HL-60/S4 treated with phorbol 12-myristate 13-acetate at 8.2 ng/mL for 4 days and 3 days (cell line): ENCODE results near the gene CACFD1.
"Not testable (repeated sequence)": the region's sequence is repeated elsewhere in the genome, so short reads cannot be mapped to it uniquely, and the experiment has no call there.

Source experiments
- in situ Hi-C: fragments of 300-500 bp; cut with MboI; formaldehyde crosslinking; loops from 2 replicates; pipeline ENCODE4 v1.15.0; 2022; ENCODE audit warnings: low sequenced_read_pairs

The CACFD1 gene

DNA sequence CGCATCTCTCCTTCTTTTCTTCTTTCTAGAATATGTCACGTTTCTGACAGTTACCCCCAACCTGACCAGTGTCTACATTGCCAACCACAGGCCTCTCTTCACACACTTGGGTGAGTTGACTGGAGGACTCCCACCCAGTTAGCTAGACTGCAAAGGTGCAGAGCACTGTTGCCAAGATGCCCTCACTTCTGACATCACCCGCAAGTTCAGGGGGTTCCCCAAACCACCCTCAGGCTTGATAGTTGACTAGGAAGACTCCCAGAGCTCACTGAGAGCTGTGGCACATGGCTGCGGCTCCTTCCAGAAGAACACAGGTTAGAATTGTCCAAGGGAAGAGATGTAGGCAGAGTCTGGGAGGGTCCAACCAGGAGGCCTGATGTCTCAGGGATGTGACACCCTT, 20.4 kb upstream of the CACFD1 start:
- in situ Hi-C loops: no loop called here

DNA sequence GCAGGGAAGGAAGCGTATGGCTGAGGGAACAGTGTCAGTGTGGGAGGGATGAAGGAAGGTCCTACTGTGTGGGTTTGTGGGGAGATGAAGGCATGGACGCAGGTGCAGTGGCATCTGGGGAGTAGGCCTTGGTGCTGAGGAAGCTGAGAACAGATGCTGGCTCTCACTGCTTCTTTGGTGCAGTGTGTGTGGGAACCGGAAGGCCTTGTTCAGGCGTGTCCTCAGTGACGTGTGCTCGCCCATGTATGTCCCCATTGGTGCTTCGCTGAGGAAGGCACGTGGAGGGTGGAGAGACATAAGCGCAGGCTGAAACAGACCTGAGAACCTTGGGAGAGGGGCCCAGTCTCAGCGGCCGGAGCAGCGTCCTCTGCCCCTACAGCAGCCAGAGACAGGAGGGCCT, 18.9 kb upstream of the CACFD1 start:
- in situ Hi-C loops: no loop called here

DNA sequence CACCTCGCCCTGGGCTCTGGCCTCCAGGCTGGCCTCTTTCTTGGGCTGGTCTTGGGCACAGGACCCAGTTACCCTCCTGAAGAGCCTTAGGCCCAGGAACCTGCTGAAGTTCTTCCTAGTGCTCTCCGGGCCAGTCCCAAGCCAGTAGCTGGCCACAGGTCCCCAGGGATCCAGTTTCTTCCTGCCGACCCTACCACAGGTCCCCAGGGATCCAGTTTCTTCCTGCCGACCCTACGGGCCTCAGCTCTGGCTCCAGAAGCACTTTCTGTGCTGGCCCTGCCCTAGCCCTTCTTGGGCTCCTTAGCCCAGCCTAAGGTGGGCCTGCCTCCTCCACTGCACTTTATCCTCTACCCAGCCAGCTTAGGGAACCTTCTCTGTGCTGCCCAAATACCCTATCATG, 18.2 kb upstream of the CACFD1 start:
- in situ Hi-C loops: no loop called here

DNA sequence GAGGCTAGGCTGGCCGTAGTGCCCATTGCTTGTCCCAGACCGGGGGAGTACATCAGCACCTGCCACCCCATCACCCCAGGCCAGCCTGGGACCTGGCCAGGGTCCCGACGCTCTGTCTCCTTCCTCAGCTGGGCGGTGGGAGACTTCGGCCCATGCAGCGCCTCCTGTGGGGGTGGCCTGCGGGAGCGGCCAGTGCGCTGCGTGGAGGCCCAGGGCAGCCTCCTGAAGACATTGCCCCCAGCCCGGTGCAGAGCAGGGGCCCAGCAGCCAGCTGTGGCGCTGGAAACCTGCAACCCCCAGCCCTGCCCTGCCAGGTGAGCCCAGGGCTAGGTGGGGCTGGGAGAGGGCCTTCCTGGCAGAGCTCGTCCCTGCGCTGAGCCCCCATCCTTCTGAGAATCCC, 16.5 kb upstream of the CACFD1 start:
- in situ Hi-C loops: no loop called here

DNA sequence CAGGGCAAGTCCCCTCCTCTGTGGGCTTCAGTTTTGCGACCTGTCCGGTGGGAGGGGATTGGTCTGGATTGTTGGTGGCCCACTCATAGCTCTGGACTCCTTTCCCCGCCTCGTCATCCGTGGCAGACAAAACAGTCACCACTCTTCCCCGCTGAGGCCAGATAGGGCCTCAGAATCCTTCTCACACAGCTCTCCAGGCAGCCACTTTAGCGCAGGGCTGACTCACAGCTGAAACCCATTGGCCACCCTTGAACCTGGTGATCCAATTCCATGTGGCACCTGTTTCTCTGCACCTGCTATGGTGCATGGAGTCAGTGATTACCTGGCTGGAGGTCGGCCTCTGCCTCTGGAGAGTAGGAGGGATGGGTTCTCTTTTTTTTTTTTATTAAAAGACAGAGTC, 15.8 kb upstream of the CACFD1 start:
- in situ Hi-C loops: no loop called here

DNA sequence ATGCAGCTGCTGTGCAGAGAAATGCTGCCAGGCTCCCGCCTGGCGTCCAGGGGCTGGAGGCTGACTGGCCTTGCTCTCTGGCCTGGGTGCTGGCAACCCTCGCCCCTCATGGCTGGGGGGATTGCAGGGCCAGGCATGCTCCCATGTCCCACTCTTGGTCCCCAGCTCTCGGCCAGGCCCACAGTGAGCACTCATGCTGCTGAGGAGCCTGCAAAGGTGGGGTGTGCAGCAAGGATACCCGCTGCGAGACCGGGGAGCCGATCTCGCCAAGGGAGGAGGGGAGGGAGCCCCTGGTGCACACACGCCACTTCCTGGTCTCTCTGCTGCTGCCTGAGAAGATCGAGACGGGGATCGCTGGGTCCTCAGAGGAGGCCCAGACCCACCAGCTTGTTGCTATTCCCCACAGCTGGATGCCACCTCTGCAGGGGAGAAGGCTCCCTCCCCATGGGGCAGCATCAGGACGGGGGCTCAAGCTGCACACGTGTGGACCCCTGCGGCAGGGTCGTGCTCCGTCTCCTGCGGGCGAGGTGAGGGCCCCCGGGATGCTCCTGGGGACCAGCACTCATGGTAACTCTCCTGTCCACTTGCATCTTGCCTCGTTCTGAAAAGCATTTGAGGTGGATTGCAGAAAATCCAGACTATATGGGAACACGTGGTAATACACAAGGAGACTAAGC, 14.3 kb upstream of the CACFD1 start:
- in situ Hi-C loops: no loop called here

DNA sequence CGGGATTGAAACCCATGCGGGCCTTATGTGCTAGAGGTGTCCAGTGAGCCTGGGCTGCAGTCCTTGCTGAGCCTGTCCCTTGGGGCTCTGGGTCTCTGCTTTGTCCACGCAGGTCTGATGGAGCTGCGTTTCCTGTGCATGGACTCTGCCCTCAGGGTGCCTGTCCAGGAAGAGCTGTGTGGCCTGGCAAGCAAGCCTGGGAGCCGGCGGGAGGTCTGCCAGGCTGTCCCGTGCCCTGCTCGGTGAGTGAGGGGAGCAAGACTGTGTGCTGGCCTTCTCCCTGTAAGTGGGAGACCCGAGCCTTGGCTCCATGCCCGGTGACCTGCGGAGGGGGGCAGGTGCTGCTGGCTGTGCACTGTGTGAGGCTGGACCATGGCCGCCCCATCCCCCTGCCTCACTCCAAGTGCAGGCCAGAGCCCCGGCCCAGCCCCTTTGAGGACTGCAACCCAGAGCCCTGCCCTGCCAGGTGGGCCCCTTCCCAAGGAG, 11.2 kb upstream of the CACFD1 start:
- in situ Hi-C loops: no loop called here

DNA sequence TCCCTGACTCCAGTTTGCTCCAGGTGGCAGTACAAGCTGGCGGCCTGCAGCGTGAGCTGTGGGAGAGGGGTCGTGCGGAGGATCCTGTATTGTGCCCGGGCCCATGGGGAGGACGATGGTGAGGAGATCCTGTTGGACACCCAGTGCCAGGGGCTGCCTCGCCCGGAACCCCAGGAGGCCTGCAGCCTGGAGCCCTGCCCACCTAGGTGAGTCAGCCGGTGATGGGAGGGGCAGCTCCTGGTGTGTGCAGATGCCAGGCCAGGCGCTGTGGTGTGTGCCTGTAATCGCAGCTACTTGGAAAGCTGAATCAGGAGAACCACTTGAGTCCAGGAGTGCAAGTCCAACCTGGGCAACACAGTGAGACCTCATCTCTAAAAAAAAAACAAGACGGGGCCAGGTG, 10.0 kb upstream of the CACFD1 start:
- in situ Hi-C loops: no loop called here

DNA sequence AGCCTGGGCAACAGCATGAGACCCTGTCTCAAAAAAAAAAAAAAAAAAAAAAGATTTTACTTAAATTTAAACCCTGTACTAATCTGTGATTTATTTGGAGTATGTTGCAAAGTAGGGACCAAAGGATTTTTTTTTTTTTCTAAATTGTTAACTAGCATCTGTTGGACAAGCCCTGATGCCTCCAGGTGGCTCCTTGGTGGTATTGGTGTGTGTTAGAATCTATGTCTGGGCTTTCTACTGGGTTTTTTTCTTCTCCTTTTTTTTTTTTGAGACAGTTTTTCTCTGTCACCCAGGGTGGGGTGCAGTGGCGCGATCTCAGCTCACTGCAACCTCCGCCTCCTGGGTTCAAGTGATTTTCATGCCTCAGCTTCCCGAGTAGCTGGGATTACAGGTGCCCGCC, 7.9 kb upstream of the CACFD1 start:
- in situ Hi-C loops: not testable (repeated sequence)

DNA sequence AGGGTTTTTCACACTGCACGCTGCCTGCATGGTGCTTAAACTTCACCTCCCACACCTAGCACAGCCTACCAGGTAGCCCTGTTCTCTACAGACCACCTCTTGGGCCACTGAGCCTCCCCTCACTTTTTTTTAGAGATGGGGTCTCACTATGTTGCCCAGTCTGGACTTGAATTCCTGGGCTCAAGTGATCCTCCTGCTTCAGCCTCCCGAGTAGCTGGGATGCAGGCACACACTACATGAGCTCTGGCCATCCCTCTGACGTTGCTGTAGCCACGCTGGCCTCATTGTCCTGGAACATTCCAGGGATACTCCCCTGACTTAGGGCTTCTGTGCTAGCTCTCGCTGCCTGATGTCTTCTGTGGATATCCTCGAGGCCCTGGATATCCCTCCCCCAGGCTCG, 7.2 kb upstream of the CACFD1 start:
- in situ Hi-C loops: no loop called here

DNA sequence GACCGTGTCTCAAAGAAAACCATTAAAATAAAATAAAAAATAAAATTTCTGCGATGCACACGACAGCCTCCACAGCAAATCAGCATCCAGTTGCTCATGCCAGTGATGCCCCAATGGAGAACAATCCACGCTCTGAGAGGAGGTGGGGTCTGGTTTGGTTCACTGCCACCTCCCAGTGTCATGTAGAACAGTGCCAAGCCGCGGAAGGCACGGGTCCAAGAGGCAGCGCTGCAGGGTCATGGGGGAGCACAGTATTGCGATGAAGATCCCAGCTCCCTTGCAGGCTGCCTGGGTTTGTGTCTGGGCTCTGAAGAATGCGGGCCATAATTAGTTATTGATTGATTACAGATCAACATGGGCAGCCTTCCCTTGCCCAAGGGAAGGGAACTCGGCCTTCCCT, 6.1 kb upstream of the CACFD1 start:
- in situ Hi-C loops: no loop called here

DNA sequence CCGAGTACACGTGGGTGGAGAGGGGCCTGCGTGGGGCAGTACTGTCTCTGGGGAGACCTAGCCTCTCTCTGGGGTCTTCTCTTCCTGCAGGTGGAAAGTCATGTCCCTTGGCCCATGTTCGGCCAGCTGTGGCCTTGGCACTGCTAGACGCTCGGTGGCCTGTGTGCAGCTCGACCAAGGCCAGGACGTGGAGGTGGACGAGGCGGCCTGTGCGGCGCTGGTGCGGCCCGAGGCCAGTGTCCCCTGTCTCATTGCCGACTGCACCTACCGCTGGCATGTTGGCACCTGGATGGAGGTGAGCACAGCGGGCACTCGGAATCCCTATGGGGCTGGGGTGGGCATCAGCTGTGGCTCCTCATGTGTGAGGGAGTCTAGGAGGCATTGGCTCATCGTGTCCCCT, 5.5 kb upstream of the CACFD1 start:
- in situ Hi-C loops: no loop called here

DNA sequence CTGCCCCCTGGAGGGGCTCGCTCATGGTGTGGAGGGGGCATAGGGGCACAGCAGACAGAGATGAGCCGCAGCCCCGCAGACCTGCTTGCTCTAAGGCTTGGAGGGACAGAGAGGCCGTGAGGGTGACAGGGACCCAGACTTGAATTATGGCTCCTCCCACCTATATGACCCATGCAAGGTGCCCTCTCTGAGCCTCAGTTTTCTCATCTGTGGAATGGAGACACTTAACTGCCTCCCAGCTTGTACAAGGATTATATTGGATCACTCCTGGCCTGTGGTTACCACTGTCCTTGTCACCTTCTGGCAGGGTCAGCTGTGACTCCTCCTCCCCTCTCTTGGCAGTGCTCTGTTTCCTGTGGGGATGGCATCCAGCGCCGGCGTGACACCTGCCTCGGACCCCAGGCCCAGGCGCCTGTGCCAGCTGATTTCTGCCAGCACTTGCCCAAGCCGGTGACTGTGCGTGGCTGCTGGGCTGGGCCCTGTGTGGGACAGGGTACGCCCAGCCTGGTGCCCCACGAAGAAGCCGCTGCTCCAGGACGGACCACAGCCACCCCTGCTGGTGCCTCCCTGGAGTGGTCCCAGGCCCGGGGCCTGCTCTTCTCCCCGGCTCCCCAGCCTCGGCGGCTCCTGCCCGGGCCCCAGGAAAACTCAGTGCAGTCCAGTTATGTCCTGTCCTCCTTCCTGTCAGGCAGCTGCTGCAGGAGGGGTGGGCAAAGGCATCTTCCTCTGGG, 4.7 kb upstream of the CACFD1 start:
- in situ Hi-C loops: no loop called here

DNA sequence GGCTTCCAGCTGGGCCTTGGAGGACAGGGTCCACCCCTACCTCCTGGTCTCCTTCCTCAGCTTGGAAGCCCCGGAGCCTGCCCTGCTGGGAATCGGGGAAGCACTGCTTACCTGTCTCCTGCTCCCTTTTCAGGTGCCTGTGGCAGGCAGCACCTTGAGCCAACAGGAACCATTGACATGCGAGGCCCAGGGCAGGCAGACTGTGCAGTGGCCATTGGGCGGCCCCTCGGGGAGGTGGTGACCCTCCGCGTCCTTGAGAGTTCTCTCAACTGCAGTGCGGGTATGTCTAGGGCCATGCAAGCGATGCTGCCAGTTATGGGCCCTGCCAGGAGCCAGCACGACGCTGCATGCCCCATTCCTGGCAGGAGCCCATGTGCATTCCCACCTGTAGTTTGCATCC, 3.8 kb upstream of the CACFD1 start:
- in situ Hi-C loops: no loop called here

DNA sequence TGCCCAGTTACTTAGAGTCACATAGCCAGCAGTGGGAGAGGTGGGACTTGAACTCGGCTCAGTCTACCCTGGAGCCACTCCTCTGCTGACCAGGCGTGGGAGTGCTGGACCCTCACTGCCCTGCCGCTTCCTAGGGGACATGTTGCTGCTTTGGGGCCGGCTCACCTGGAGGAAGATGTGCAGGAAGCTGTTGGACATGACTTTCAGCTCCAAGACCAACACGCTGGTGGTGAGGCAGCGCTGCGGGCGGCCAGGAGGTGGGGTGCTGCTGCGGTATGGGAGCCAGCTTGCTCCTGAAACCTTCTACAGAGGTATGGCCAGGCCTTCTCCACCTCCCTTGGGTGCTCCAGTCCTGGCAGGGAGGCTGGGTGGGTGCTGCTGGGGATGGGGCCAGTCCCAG, 3.4 kb upstream of the CACFD1 start:
- in situ Hi-C loops: no loop called here

DNA sequence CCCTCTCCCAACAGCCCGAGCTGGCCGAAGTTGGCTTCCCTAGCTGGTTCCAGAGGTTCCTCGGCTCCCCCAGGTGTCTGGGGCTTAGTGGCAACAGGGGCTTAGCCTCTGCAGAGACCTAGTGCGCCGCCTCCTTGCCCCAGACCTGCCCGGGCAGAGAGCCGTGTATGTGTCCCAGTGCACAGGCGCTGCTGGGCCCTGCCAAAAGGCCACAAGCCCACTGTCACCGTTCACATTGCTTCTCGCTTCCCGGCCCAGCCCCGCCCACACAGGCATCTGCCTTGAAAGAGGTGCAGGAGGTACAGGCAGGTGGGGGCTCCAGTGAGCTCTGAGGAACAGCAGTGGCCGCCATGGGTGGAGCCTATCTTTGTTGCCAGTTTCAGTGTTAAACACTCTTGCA, 2.5 kb upstream of the CACFD1 start:
- in situ Hi-C loops: no loop called here

DNA sequence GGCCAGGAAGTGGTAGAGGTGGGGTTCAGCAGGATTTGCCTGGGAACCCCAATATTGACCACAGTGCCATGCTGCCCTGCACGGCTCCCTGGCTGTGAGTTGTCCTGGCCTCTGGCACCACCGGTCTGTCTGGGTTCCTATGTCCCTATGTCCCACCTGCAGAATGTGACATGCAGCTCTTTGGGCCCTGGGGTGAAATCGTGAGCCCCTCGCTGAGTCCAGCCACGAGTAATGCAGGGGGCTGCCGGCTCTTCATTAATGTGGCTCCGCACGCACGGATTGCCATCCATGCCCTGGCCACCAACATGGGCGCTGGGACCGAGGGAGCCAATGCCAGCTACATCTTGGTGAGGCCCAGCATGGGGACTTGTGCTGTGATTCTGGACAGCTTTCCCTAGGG, 2.0 kb upstream of the CACFD1 start:
- in situ Hi-C loops: no loop called here

DNA sequence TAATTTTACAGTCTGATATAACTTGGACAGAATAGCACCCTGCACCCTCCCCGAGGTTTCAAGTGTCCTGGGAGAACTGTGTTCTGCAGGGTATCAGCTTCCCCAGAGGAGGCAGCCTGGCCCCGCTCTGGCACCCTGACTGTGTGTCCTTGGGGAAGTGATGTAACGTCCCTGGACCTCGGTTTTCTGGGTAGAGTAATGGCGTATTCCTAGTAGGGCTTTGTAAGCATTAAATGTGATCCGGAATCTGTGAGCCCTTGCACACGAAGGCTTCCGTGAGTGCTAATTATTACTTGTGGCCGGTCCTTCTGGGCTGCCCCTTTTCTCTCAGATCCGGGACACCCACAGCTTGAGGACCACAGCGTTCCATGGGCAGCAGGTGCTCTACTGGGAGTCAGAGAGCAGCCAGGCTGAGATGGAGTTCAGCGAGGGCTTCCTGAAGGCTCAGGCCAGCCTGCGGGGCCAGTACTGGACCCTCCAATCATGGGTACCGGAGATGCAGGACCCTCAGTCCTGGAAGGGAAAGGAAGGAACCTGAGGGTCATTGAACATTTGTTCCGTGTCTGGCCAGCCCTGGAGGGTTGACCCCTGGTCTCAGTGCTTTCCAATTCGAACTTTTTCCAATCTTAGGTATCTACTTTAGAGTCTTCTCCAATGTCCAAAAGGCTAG, 1.0 kb upstream of the CACFD1 start:
- in situ Hi-C loops: no loop called here

DNA sequence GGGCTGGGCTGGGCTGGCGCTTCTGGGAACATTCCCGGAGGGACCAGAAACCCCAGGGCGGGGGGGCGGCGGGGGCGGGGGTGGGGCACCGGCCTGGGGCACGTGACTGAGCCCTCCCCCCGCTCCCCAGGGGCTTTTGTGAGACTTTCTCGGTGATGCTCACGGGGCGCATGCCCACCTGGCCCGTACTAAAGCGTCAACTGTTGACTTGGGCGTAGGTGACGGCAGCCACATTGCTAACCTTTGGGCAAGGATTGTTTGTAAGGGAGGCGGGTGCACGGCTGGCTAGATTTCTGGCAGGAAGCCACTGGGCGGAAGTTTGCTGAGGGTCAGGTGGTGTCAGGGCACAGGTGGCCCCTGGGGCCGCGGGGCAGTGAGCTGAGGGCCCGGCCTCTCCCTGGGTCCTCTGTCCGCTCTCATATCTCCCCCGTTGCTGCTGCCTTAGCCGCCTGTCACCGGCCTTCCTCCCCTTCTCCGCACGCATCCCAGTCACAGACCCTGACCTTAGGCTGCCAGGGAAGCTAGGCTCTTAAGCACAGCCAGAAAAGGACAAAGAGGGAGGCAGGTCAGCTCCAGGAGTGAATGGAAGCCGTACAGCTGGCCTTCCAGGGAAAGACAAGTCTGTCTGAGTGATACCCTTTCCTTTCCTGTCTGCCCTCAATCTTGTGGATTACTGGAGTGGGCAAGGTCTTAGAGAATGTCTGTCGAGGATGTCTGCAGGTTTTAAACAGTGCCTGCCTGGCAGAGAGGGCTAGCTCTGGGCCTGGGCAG, 812 bp downstream of the CACFD1 start:
- in situ Hi-C loops: no loop called here

DNA sequence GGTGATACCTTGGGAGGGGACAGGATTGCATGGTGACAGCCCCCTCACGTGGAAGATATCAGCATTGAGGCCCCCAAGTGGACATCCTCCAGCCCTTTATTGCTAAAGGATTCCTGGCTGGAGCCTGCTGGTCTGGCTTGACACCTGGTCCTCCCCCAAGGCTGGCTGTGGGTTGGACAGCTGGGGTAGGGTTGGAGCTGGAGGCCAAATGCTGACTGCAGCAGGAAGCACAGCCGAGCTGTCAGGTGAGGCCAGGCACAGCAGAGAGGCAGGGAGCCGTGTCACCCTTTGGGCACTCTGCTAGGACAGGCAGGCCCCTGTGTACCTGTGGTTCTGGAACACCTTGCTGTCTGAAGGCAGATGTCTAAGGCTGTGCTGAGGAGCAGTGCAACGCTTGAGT, 2.2 kb downstream of the CACFD1 start:
- in situ Hi-C loops: no loop called here

DNA sequence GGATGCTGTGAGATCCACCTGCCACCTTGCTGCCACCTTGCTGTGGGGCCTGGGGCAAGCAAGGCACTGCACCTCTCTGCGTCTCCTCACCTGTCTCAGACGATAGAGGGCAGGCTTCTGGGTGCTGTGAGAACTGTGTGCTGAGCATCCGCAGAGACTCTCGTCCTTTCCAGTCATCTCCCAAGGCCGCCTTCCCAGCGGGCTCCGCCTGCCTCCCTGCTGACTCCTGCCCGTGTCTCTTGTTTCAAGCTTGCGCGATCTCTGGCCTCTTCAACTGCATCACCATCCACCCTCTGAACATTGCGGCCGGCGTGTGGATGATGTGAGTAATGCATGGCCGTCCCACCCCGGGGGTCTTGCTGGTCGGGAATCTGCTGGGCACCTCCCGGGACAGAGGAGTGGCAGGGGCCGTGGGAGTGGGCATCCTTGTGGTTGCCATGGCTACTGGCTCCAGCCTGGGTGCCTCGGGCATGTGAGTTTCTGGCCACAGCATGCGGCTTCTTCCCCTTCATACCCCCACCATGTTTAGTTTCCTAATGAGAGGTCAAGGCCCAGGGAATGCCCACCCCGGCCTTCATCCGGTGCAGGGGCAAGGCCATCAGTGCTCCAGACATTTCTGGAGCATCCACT, 3.6 kb downstream of the CACFD1 start:
- in situ Hi-C loops: no loop called here
